Mucosa of rectum (tissue), 2 donors: Measurements from ENCODE around the gene SEC16B.

Experiments used
- H3K27ac ChIP-seq, 2 donors: one replicate each; pipeline ENCODE4 v1.7.0; 2013; ENCODE audit warnings: inconsistent platforms in 2 of 2, low read depth in 2 of 2, low read length in 2 of 2
- H3K27me3 ChIP-seq, 2 donors: one replicate each; pipeline ENCODE4 v1.7.0; 2013; ENCODE audit warnings: low read length in 2 of 2; ENCODE audit not compliant: control insufficient read depth in 2 of 2, insufficient read depth in 2 of 2
- H3K36me3 ChIP-seq, 2 donors: one replicate each; pipeline ENCODE4 v1.7.0; 2013; ENCODE audit warnings: low read length in 2 of 2; ENCODE audit not compliant: control insufficient read depth in 2 of 2, insufficient read depth in 2 of 2
- H3K4me1 ChIP-seq, 2 donors: one replicate each; pipeline ENCODE4 v1.7.0; 2013; ENCODE audit warnings: low read length in 2 of 2, mild to moderate bottlenecking in 1 of 2; ENCODE audit not compliant: control insufficient read depth in 2 of 2, insufficient read depth in 2 of 2
- H3K4me3 ChIP-seq, 2 donors: one replicate each; pipeline ENCODE4 v1.7.0; 2013; ENCODE audit warnings: low read length in 2 of 2
- H3K9ac ChIP-seq, 2 donors: one replicate each; pipeline ENCODE4 v1.7.0; 2013; ENCODE audit warnings: low read length in 2 of 2, low read depth in 1 of 2, mild to moderate bottlenecking in 1 of 2
- H3K9me3 ChIP-seq, 2 donors: one replicate each; pipeline ENCODE4 v1.7.0; 2013; ENCODE audit warnings: low read length in 2 of 2; ENCODE audit not compliant: control insufficient read depth in 2 of 2
- donor health status: healthy.
- donor health status: Normal muscosa, but diverticular disease.

Gene SEC16B

DNA sequence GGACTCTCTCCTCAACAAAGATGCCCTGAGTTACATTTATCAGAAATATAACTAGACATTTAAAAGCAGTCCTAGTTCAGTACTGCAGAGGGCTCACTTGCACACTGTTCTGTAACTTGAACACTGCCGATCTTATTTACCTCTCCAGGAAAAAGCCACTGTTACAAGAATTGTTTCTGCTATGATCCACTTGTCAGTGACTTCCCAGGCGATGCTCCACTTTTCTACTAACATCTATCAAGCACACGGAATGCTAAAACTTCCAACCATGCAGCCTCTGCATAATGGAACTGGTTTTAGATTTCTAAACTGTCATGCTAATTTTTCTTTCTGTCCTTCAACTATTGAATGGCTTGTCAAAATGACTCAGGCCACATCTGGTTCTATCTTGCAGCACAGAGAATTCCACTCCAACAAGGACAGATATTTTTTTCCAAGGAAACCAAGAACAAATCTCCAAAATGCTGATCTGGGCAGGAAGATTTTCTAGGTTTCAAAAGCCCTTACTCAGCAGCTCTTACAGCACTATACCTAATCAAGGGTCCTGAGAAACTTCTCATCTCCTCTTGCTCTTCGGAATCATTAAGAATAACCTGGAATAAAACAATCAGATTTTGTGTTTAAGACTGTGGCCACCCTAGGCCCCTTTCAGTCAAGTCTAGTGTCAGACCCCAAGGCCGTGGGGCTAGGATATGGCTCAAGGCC, 9.9 kb downstream of the SEC16B start:
- Histone ChIP-seq H3K9ac (no peak overlapping the region), H3K4me3 (no peak overlapping the region), H3K27me3 (no peaks in the 10 kb centered on the region), H3K9me3 (no peaks in the 10 kb centered on the region), H3K4me1 (no peaks in the 10 kb centered on the region), H3K36me3 (peaks cover 10 to 15% of the 10 kb centered on the region in 2 donors), H3K27ac (no peak overlapping the region)

- Histone ChIP-seq H3K27me3 (no peaks in the 10 kb centered on the region), H3K9me3 (no peaks in the 10 kb centered on the region), H3K36me3 (peaks cover 5 to 8% of the 10 kb centered on the region in 2 donors), H3K4me1 (no peaks in the 10 kb centered on the region), H3K27ac (no peak overlapping the region), H3K4me3 (no peak overlapping the region), H3K9ac (no peak overlapping the region)
Measured at GRCh38 chr1:177958092-177958491, 11.8 kb downstream of the SEC16B start.

DNA sequence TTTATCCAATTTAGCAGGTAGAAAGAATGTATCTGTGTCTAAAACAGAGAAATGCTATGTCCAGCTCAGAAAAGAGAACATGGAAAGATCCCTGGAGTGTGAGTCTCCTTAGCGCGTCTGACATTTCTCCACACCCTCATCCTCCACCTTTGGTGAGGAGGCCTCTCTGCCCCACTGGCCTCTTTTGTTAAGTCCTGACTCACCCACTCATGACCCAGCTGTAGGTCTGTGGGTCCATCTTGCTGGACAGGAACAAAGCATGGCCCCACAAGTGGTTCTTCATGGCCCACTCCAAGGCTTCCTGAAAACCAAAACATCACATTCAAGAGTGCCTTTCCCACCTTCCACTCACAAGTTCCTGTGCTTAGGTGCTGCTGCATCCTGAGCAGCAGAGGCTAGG, 15.8 kb downstream of the SEC16B start:
- H3K36me3 ChIP-seq: peaks cover 0 to 8% of the 10 kb centered on the region in 2 donors
- no peaks in the 10 kb centered on the region for H3K4me1 ChIP-seq
- H3K27me3 ChIP-seq: no peaks in the 10 kb centered on the region
- no peak overlapping the region for H3K27ac ChIP-seq
- no peak overlapping the region for H3K4me3 ChIP-seq
- no peak overlapping the region for H3K9ac ChIP-seq
- H3K9me3 ChIP-seq: no peaks in the 10 kb centered on the region

GRCh38 chr1:177953549-177953948, 16.3 kb downstream of the SEC16B start:
- peaks cover 0 to 8% of the 10 kb centered on the region in 2 donors for H3K36me3 ChIP-seq
- no peak overlapping the region for H3K4me3 ChIP-seq
- no peaks in the 10 kb centered on the region for H3K27me3 ChIP-seq
- H3K9ac ChIP-seq: no peak overlapping the region
- no peaks in the 10 kb centered on the region for H3K4me1 ChIP-seq
- no peak overlapping the region for H3K27ac ChIP-seq
- no peaks in the 10 kb centered on the region for H3K9me3 ChIP-seq

DNA sequence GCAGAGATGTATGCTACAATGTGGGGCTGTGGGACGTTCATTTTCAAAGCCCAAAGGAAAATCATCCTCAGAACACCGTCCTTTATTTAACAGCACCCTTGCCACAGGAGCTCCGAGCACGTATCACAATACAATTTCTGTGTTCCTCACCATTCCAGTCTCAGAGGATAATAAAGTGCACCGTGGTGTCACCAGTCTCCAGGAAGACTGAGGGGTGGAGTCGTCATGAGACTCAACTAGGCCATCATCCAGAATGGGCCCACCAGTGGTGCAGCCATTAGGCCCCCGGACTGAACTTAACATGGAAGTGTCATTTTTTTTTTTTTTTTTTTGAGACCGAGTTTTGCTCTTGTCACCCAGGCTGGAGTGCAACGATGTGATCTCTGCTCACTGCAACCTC, 17.2 kb downstream of the SEC16B start:
- Histone ChIP-seq H3K36me3 (peaks cover 0 to 8% of the 10 kb centered on the region in 2 donors), H3K9me3 (no peaks in the 10 kb centered on the region), H3K4me3 (no peak overlapping the region), H3K9ac (no peak overlapping the region), H3K27ac (no peak overlapping the region), H3K4me1 (no peaks in the 10 kb centered on the region), H3K27me3 (no peaks in the 10 kb centered on the region)

- H3K9ac ChIP-seq: no peak overlapping the region
- no peak overlapping the region for H3K4me3 ChIP-seq
- H3K27me3 ChIP-seq: no peaks in the 10 kb centered on the region
- peaks cover 0 to 8% of the 10 kb centered on the region in 2 donors for H3K36me3 ChIP-seq
- H3K9me3 ChIP-seq: no peaks in the 10 kb centered on the region
- H3K4me1 ChIP-seq: no peaks in the 10 kb centered on the region
- no peak overlapping the region for H3K27ac ChIP-seq
Measured at GRCh38 chr1:177952249-177952648, 17.6 kb downstream of the SEC16B start.

GRCh38 chr1:177950506-177950905, 19.4 kb downstream of the SEC16B start:
- Histone ChIP-seq H3K27me3 (no peaks in the 10 kb centered on the region), H3K27ac (no peak overlapping the region), H3K36me3 (peaks cover 0 to 14% of the 10 kb centered on the region in 2 donors), H3K4me3 (no peak overlapping the region), H3K9me3 (no peaks in the 10 kb centered on the region), H3K9ac (no peak overlapping the region), H3K4me1 (no peaks in the 10 kb centered on the region)

- H3K9ac ChIP-seq: no peak overlapping the region
- H3K4me3 ChIP-seq: no peak overlapping the region
- peaks cover 4 to 14% of the 10 kb centered on the region in 2 donors for H3K36me3 ChIP-seq
- H3K27me3 ChIP-seq: no peaks in the 10 kb centered on the region
- H3K9me3 ChIP-seq: no peaks in the 10 kb centered on the region
- H3K4me1 ChIP-seq: no peaks in the 10 kb centered on the region
- no peak overlapping the region for H3K27ac ChIP-seq
Measured at GRCh38 chr1:177948336-177948972, 21.4 kb downstream of the SEC16B start.

- Histone ChIP-seq H3K9me3 (no peaks in the 10 kb centered on the region), H3K4me1 (no peaks in the 10 kb centered on the region), H3K36me3 (peaks cover 5 to 16% of the 10 kb centered on the region in 2 donors), H3K9ac (no peak overlapping the region), H3K27me3 (no peaks in the 10 kb centered on the region), H3K27ac (no peak overlapping the region), H3K4me3 (no peak overlapping the region)
Measured at GRCh38 chr1:177947623-177948022, 22.2 kb downstream of the SEC16B start.

DNA sequence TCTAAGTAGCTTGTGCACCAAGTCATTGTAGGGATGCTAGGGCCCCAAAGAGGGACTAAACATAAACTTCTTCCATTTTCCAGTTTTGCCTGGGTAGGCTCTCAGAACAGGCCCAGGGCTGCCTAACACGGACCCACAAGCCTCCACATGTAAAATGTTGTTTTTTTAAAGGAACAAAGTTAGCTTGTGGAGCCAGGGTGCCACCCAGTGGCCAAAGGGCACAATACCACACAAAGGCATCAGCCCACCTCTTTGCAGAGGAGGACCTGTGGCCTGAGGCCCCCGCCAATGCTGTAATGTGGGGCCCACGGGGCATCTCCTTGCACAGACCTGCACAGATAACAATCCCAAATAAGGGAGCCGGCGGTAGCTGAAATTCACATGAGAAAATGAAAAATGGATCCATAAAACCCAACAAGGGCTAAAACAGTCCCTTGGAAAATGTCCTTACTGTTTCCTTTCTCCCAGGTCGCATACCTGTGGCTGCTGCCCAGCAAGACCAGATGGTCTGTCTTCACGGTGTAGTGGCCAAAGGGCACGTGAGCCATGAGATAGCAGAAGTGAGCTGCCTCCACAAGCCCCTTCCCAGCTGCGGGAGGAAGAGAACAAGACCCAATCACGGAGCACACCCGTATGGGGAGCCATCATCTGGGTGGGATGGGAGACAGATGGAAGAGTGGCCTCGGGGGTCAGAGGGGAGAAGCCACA, 23.8 kb downstream of the SEC16B start:
- H3K9ac ChIP-seq: no peak overlapping the region
- no peaks in the 10 kb centered on the region for H3K27me3 ChIP-seq
- H3K9me3 ChIP-seq: no peaks in the 10 kb centered on the region
- H3K27ac ChIP-seq: no peak overlapping the region
- H3K4me3 ChIP-seq: no peak overlapping the region
- peaks cover 8 to 21% of the 10 kb centered on the region in 2 donors for H3K36me3 ChIP-seq
- no peaks in the 10 kb centered on the region for H3K4me1 ChIP-seq
